SU-DHL-6 (cell line): ENCODE data around the gene TRMT1.
"Not testable (repeated sequence)": the region's sequence is repeated elsewhere in the genome, so short reads cannot be mapped to it uniquely, and the experiment has no call there.

ENCODE experiments used
- H2AFZ ChIP-seq: fragments of 200-600 bp; sonication (generic); 2 replicates; pipeline ENCODE4 v1.6.1; 2014; ENCODE audit warnings: low read depth, mild to moderate bottlenecking, moderate library complexity, mixed read lengths, antibody characterized with exemption, low read length; ENCODE audit not compliant: severe bottlenecking
- H3F3A ChIP-seq: fragments of 200-600 bp; shearing (Covaris generic); 2 replicates; pipeline ENCODE4 v1.6.0; 2016; ENCODE audit warnings: antibody characterized with exemption, mild to moderate bottlenecking; ENCODE audit not compliant: insufficient read depth
- H3K27ac ChIP-seq: fragments of 200-600 bp; sonication (generic); 2 replicates; pipeline ENCODE4 v1.5.1; 2016; ENCODE audit warnings: low read depth, mild to moderate bottlenecking, low read length, moderate library complexity, mixed read lengths
- H3K27me3 ChIP-seq: fragments of 200-600 bp; sonication (generic), shearing (Covaris generic); 2 replicates; pipeline ENCODE4 v1.6.0; 2014; ENCODE audit warnings: mild to moderate bottlenecking, low read length
- H3K36me3 ChIP-seq: fragments of 200-600 bp; sonication (generic); 2 replicates; pipeline ENCODE4 v1.6.1; 2014; ENCODE audit warnings: mild to moderate bottlenecking, low read length, mixed read lengths
- H3K4me2 ChIP-seq: fragments of 300-600, 200-600 bp; shearing (Covaris generic), sonication (generic); 2 replicates; pipeline ENCODE4 v1.6.0; 2014; ENCODE audit warnings: low read length, low read depth, mild to moderate bottlenecking; ENCODE audit not compliant: poor library complexity, severe bottlenecking
- H3K4me3 ChIP-seq: fragments of 200-600 bp; sonication (generic); 2 replicates; pipeline ENCODE4 v1.5.1; 2014; ENCODE audit warnings: antibody characterized with exemption, low read length, mild to moderate bottlenecking, mixed read lengths; ENCODE audit not compliant: insufficient read depth, poor library complexity, severe bottlenecking
- H3K79me2 ChIP-seq: fragments of 200-600 bp; sonication (generic); 2 replicates; pipeline ENCODE4 v1.6.1; 2014; ENCODE audit warnings: mild to moderate bottlenecking, low read length, moderate library complexity; ENCODE audit not compliant: insufficient read depth
- H3K9ac ChIP-seq: fragments of 200-600 bp; sonication (generic); 2 replicates; pipeline ENCODE4 v1.7.0; 2014; ENCODE audit warnings: mild to moderate bottlenecking, low read length
- H3K9me2 ChIP-seq: fragments of 200-600 bp; sonication (generic); replicated peaks from 2 replicates; pipeline ENCODE4 v1.6.1; 2014; ENCODE audit warnings: low read length; ENCODE audit not compliant: insufficient read depth
- H3K9me3 ChIP-seq: fragments of 200-600 bp; sonication (generic); 2 replicates; pipeline ENCODE4 v1.6.1; 2014; ENCODE audit warnings: low read length, mixed read lengths; ENCODE audit not compliant: insufficient read depth
- H4K20me1 ChIP-seq: fragments of 200-600 bp; sonication (generic); 2 replicates; pipeline ENCODE4 v1.6.1; 2014; ENCODE audit warnings: low read depth, mild to moderate bottlenecking, antibody characterized with exemption, low read length, moderate library complexity, mixed read lengths
- CTCF ChIP-seq: fragments of 200-600 bp; sonication (generic); IDR thresholded peaks from one replicate; pipeline ENCODE4 v1.5.1; 2017; ENCODE audit warnings: antibody characterized with exemption, mild to moderate bottlenecking, low read length, moderate library complexity; ENCODE audit not compliant: insufficient read depth, poor library complexity, severe bottlenecking
- EZH2phosphoT487 ChIP-seq: fragments of 200-600 bp; sonication (generic), shearing (Covaris generic); conservative IDR thresholded peaks from 2 replicates; pipeline ENCODE4 v1.6.1; 2018; ENCODE audit warnings: mild to moderate bottlenecking, antibody characterized with exemption, low read length, moderate library complexity, mixed read lengths

The TRMT1 gene

GRCh38 chr19:13150931-13151604 is 34.5 kb upstream of the TRMT1 start:
- H3K4me3 ChIP-seq: peak overlapping the region; percentile 75
- no peaks in the 10 kb centered on the region for H3K9me3 ChIP-seq
- TF ChIP-seq CTCF: no peak
- no peak for TF ChIP-seq EZH2phosphoT487
- peak overlapping the region; percentile 91 for H3K9ac ChIP-seq
- no peaks in the 10 kb centered on the region for H3K9me2 ChIP-seq
- H3K4me2 ChIP-seq: peak overlapping the region; percentile 97
- peaks cover 20% of the 10 kb centered on the region for H3F3A ChIP-seq
- peaks cover 19% of the 10 kb centered on the region for H3K79me2 ChIP-seq
- H4K20me1 ChIP-seq: no peaks in the 10 kb centered on the region; the same call in 1 of the 2 replicates
- H2AFZ ChIP-seq: no peak overlapping the region
- H3K27me3 ChIP-seq: no peaks in the 10 kb centered on the region
- peak overlapping the region; percentile 90 for H3K27ac ChIP-seq
- H3K36me3 ChIP-seq: no peaks in the 10 kb centered on the region; the same call in 1 of the 2 replicates

DNA sequence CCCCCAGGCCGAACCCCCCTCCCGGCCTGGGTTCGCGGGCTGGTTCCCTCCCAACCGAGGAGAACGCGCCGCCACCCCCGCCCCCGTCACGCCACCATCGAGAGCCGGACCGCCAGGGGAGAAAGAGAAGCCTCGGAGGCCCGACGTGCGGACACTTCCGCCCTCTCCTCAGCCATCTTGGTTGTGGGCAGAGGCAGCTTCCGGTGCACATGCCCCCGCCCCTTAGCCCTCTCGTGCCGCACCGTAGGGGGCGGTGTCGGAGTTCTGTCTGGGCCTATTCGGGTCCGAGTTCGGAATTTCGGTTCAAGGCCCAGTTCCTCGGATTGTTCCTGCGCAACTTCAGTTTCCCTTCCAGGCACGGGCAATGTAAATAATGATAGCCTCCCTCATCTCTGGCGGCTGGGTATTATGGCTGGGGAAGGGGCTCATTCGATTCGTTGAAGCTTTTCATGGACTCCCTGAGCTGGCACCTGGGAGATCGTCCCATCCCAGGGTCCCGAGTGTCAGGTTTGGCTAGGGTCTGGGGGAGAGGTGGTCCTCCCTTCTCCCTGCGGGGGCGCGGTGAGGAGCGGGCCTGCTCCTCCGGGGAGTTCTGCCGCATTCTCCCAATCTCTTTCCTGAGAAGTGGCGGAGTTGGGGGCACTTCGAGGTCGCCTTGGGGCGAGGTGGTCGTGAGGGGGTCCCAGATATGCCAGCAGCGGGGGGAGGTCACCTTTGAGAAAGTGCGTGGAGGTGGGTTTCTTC is 33.8 kb upstream of the TRMT1 start, which contains the start of the genes IER2 and STX10:
TSS of gene IER2 (plus strand) at position 225 of the 744 bp plus-strand sequence. CDS start 2,776 bp downstream, outside the sequence.
TSS of gene STX10 (minus strand) at position 189 of the 744 bp plus-strand sequence. CDS start 202 bp downstream, outside the sequence.
- Histone ChIP-seq H3K9ac (peak within 1 kb of the TSS; percentile 91), H3K79me2 (peaks cover 19% of the 10 kb centered on the region), H3K36me3 (no peaks in the 10 kb centered on the region; the same call in 1 of the 2 replicates), H3K27ac (peak within 1 kb of the TSS; percentile 90), H3K4me3 (peak within 1 kb of the TSS; percentile 75), H3K9me2 (no peaks in the 10 kb centered on the region), H4K20me1 (no peaks in the 10 kb centered on the region; the same call in 1 of the 2 replicates), H2AFZ (peak within 1 kb of the TSS; percentile 64), H3K4me2 (peak within 1 kb of the TSS; percentile 97), H3K27me3 (no peaks in the 10 kb centered on the region), H3F3A (peaks cover 13% of the 10 kb centered on the region), H3K9me3 (no peaks in the 10 kb centered on the region)
- no peak for TF ChIP-seq EZH2phosphoT487
- TF ChIP-seq CTCF: peak; percentile 22

DNA sequence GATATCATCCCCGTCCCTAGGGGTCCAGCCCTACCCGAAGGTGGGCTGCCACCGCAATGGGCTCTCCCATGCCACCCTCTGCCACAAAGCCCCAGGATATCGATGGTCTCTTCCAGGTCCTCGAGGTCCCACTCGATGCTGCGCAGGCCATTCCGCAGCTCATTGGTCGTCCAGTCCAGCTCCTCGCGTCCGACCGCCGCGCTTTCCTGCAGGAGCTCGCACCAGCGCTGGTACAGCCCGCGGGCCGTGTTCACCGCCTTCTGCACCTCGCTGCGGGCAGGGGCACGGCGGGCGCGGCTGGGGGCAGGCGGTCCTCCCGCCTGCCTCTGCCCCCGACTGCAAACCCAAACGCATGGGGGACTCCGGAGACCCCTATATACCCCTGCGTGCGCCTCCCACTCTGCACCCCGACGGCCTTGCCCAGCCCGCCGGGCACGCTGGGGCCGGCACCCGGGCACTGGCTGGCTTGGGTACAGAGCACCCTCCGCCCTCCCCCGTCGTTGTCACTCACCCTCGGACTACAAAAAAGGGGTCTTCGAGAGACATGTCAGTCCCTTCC is 33.2 kb upstream of the TRMT1 start:
- Histone ChIP-seq H3K4me3 (peak overlapping the region; percentile 75), H3K36me3 (no peaks in the 10 kb centered on the region; the same call in 1 of the 2 replicates), H3K9ac (peak overlapping the region; percentile 91), H3K9me2 (no peaks in the 10 kb centered on the region), H3K27me3 (no peaks in the 10 kb centered on the region), H2AFZ (peak overlapping the region; percentile 64), H3F3A (peaks cover 6% of the 10 kb centered on the region), H4K20me1 (no peaks in the 10 kb centered on the region; the same call in 1 of the 2 replicates), H3K27ac (peak overlapping the region; percentile 40), H3K79me2 (peaks cover 19% of the 10 kb centered on the region), H3K9me3 (no peaks in the 10 kb centered on the region), H3K4me2 (peak overlapping the region; percentile 97)
- no peak for TF ChIP-seq EZH2phosphoT487
- TF ChIP-seq CTCF: no peak

DNA sequence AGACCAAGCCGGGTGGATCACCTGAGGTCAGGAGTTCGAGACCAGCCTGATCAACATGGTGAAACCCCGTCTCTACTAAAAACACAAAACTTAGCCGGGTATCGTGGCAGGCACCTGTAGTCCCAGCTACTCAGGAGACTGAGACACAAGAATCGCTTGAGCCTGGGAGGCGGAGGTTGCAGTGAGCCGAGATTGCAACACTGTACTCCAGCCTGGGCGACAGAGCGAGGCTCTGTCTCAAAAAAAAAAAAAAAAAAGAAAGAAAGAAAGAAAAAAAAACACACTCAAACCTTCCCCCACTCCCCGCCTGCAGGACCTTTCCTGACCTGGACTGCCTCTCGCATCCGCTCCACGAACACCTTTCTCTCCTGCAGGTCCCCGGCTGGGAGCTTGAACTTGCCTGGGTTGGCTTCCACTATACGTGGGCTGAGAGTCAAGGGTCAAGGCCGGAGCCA is 32.7 kb upstream of the TRMT1 start:
- Histone ChIP-seq H2AFZ (peak overlapping the region; percentile 64), H3K27ac (peak overlapping the region; percentile 40), H3K4me2 (peak overlapping the region; percentile 97), H3K79me2 (peaks cover 18% of the 10 kb centered on the region), H3K9ac (peak overlapping the region; percentile 91), H3K4me3 (peak overlapping the region; percentile 75)
- H3K27me3 ChIP-seq, H4K20me1 ChIP-seq, H3F3A ChIP-seq, H3K9me2 ChIP-seq, H3K36me3 ChIP-seq, H3K9me3 ChIP-seq: not testable (repeated sequence)
